ENCODE measurements around the gene GNG8.

DNA sequence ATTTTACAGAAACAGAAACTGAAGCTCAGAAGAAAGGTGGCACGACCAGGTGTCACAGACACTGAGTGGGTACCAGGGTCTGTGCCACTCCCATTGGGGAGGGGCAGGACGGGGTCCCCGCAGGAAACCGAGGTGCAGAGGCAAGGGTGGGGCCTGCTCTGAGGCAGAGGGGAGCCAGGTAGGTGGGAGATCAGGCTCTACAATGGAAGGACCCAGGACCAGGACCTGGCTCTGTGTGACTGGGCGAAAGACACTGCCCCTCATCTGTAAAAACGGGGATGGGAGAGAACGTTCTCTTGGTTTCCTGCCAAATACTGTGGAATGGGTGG is 13.9 kb downstream of the GNG8 start:
- no peak for TF ChIP-seq MAZ (CRISPR knock-in tag; conservative IDR thresholded peaks at IDR 0.05 in 1 of 2, IDR thresholded peaks at IDR 0.05 in 1 of 2)
- TF ChIP-seq SMC3 (conservative IDR thresholded peaks at IDR 0.05; ENCODE audit: insufficient read depth, low read depth, low read length) = no peak
- no peak for TF ChIP-seq EP300 (IDR thresholded peaks at IDR 0.05; ENCODE audit: low read length)
- TF ChIP-seq POLR2B (IDR thresholded peaks at IDR 0.05; ENCODE audit: low read depth, partially characterized antibody) = no peak
- TF ChIP-seq SIRT6 (IDR thresholded peaks at IDR 0.05; ENCODE audit: low read depth, low read length) = no peak
- TF ChIP-seq, protein P1, sequence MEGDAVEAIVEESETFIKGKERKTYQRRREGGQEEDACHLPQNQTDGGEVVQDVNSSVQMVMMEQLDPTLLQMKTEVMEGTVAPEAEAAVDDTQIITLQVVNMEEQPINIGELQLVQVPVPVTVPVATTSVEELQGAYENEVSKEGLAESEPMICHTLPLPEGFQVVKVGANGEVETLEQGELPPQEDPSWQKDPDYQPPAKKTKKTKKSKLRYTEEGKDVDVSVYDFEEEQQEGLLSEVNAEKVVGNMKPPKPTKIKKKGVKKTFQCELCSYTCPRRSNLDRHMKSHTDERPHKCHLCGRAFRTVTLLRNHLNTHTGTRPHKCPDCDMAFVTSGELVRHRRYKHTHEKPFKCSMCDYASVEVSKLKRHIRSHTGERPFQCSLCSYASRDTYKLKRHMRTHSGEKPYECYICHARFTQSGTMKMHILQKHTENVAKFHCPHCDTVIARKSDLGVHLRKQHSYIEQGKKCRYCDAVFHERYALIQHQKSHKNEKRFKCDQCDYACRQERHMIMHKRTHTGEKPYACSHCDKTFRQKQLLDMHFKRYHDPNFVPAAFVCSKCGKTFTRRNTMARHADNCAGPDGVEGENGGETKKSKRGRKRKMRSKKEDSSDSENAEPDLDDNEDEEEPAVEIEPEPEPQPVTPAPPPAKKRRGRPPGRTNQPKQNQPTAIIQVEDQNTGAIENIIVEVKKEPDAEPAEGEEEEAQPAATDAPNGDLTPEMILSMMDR (IDR thresholded peaks at IDR 0.05 in 2 of 3, conservative IDR thresholded peaks at IDR 0.05 in 1 of 3; ENCODE audit: insufficient read depth in 2 of 3, low read depth in 1 of 3, low read length in 3 of 3) = no peak

Data from K562 (cell line).